GM10248 (cell line): Measurements from ENCODE around the gene DACH1.

Experiments used
- CTCF ChIA-PET: fragments of 300-600 bp; sonication (Branson Sonifier 250); formaldehyde crosslinking; extraction: SDS; loops from one replicate; lab custom pipeline; 2021; ENCODE audit warnings: antibody characterized with exemption; lab: Yijun Ruan, JAX
- POLR2A ChIA-PET: fragments of 350-650 bp; sonication (Branson Sonifier 250); formaldehyde crosslinking; extraction: SDS; loops from one replicate; lab custom pipeline; 2020; ENCODE audit warnings: antibody characterized with exemption; lab: Yijun Ruan, JAX
- DNase-seq: peaks from one replicate; pipeline ENCODE4 v3.0.0; 2012; ENCODE audit errors: extremely low spot score
- CTCF ChIP-seq: IDR thresholded peaks from 2 replicates; pipeline ENCODE4 v1.5.1; 2012; ENCODE audit warnings: mild to moderate bottlenecking, low read depth; ENCODE audit errors: extremely low read depth, missing control alignments, control extremely low read depth

The DACH1 gene

GRCh38 chr13:71759651-71760511, 107.1 kb downstream of the DACH1 start:
- no peak for TF ChIP-seq CTCF
- no peak for DNase-seq
- POLR2A ChIA-PET, result no interaction called here
- CTCF ChIA-PET, result no interaction called here

- ChIA-PET CTCF (no interaction called here), POLR2A (no interaction called here)
- TF ChIP-seq CTCF, result no peak
- no peak for DNase-seq
Measured at GRCh38 chr13:71758828-71759227, 108.2 kb downstream of the DACH1 start.

- DNase-seq, result no peak
- ChIA-PET CTCF (interaction anchor here (1.2 to 3.4 kb wide), 3 partner anchors 8 to 13 kb away, joined by 5 to 17 read pairs (median 7); no protein-coding TSS in a partner anchor), POLR2A (no interaction called here)
- no peak for TF ChIP-seq CTCF
Measured at GRCh38 chr13:71754407-71754974, 112.5 kb downstream of the DACH1 start.

- no peak for TF ChIP-seq CTCF
- DNase-seq, result no peak
- CTCF ChIA-PET, result interaction anchor here (0.8 to 3.4 kb wide), 2 partner anchors 13 to 14 kb away, joined by 3 to 17 read pairs; no protein-coding TSS in a partner anchor
Measured at GRCh38 chr13:71752775-71753513, 114.1 kb downstream of the DACH1 start.

GRCh38 chr13:71751073-71751472, 115.9 kb downstream of the DACH1 start:
- CTCF ChIA-PET, result no interaction called here
- POLR2A ChIA-PET, result no interaction called here
- no peak for TF ChIP-seq CTCF
- no peak for DNase-seq

More at GRCh38 chr13:71752775-71753513, 114.1 kb downstream of the DACH1 start:
- POLR2A ChIA-PET, result no interaction called here

GRCh38 chr13:71730267-71730666, 136.7 kb downstream of the DACH1 start:
- no peak for DNase-seq
- ChIA-PET POLR2A (no interaction called here), CTCF (no interaction called here)
- TF ChIP-seq CTCF, result no peak
